ENCODE results near the gene SETD2. TPM values are rescaled to one million over a fixed set of nuclear protein-coding genes. Genes with fewer than 3 reads are reported as not detected.

The SETD2 gene
- total and polyA plus RNA-seq, 2 of the 8 experiments (the other 6 are each of a cell fraction or from before 2014, with no cell fraction given) = 15.7 to 46.3 TPM

DNA sequence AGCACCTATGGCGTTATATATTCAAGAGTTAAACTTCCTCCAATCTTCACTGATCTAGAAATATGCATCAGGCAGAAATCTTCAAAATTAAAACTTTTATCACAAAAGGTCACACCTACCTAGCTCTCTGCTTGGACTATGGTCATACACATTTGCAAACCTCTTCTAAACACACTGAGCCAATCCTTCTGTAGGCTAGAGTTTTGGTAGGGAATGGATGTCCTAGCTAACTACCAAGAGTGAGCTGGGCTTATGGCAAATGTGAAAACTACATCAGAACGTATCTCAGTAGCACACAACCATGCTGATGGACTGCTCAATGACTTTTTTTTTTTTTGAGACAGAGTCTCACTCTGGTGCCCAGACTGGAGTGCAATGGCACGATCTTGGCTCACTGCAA is 29.6 kb downstream of the SETD2 start (continued):
- TF ChIP-seq, protein P1, sequence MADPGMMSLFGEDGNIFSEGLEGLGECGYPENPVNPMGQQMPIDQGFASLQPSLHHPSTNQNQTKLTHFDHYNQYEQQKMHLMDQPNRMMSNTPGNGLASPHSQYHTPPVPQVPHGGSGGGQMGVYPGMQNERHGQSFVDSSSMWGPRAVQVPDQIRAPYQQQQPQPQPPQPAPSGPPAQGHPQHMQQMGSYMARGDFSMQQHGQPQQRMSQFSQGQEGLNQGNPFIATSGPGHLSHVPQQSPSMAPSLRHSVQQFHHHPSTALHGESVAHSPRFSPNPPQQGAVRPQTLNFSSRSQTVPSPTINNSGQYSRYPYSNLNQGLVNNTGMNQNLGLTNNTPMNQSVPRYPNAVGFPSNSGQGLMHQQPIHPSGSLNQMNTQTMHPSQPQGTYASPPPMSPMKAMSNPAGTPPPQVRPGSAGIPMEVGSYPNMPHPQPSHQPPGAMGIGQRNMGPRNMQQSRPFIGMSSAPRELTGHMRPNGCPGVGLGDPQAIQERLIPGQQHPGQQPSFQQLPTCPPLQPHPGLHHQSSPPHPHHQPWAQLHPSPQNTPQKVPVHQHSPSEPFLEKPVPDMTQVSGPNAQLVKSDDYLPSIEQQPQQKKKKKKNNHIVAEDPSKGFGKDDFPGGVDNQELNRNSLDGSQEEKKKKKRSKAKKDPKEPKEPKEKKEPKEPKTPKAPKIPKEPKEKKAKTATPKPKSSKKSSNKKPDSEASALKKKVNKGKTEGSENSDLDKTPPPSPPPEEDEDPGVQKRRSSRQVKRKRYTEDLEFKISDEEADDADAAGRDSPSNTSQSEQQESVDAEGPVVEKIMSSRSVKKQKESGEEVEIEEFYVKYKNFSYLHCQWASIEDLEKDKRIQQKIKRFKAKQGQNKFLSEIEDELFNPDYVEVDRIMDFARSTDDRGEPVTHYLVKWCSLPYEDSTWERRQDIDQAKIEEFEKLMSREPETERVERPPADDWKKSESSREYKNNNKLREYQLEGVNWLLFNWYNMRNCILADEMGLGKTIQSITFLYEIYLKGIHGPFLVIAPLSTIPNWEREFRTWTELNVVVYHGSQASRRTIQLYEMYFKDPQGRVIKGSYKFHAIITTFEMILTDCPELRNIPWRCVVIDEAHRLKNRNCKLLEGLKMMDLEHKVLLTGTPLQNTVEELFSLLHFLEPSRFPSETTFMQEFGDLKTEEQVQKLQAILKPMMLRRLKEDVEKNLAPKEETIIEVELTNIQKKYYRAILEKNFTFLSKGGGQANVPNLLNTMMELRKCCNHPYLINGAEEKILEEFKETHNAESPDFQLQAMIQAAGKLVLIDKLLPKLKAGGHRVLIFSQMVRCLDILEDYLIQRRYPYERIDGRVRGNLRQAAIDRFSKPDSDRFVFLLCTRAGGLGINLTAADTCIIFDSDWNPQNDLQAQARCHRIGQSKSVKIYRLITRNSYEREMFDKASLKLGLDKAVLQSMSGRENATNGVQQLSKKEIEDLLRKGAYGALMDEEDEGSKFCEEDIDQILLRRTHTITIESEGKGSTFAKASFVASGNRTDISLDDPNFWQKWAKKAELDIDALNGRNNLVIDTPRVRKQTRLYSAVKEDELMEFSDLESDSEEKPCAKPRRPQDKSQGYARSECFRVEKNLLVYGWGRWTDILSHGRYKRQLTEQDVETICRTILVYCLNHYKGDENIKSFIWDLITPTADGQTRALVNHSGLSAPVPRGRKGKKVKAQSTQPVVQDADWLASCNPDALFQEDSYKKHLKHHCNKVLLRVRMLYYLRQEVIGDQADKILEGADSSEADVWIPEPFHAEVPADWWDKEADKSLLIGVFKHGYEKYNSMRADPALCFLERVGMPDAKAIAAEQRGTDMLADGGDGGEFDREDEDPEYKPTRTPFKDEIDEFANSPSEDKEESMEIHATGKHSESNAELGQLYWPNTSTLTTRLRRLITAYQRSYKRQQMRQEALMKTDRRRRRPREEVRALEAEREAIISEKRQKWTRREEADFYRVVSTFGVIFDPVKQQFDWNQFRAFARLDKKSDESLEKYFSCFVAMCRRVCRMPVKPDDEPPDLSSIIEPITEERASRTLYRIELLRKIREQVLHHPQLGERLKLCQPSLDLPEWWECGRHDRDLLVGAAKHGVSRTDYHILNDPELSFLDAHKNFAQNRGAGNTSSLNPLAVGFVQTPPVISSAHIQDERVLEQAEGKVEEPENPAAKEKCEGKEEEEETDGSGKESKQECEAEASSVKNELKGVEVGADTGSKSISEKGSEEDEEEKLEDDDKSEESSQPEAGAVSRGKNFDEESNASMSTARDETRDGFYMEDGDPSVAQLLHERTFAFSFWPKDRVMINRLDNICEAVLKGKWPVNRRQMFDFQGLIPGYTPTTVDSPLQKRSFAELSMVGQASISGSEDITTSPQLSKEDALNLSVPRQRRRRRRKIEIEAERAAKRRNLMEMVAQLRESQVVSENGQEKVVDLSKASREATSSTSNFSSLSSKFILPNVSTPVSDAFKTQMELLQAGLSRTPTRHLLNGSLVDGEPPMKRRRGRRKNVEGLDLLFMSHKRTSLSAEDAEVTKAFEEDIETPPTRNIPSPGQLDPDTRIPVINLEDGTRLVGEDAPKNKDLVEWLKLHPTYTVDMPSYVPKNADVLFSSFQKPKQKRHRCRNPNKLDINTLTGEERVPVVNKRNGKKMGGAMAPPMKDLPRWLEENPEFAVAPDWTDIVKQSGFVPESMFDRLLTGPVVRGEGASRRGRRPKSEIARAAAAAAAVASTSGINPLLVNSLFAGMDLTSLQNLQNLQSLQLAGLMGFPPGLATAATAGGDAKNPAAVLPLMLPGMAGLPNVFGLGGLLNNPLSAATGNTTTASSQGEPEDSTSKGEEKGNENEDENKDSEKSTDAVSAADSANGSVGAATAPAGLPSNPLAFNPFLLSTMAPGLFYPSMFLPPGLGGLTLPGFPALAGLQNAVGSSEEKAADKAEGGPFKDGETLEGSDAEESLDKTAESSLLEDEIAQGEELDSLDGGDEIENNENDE (IDR thresholded peaks at IDR 0.05; ENCODE audit: insufficient replicate concordance, low read length) = no peak
- TF ChIP-seq GTF2F1 (IDR thresholded peaks at IDR 0.05; ENCODE audit: borderline replicate concordance, low read depth, low read length) (no peak), SIN3A (conservative IDR thresholded peaks at IDR 0.05 in 1 of 2, IDR thresholded peaks at IDR 0.05 in 1 of 2; ENCODE audit: low read depth in 1 of 2, low read length in 2 of 2) (no peak), RXRA (IDR thresholded peaks at IDR 0.05; ENCODE audit: insufficient read depth, low read depth, low read length) (no peak), EZH2 (IDR thresholded peaks at IDR 0.05; ENCODE audit: low read depth, low read length, severe bottlenecking) (no peak), CHD1 (IDR thresholded peaks at IDR 0.05; ENCODE audit: low read depth, low read length) (no peak), TAF1 (IDR thresholded peaks at IDR 0.05; ENCODE audit: low read depth, low read length) (no peak)

All from H1 (cell line).